CD4-positive, alpha-beta T cell treated with Interleukin-17A for 4 hours (primary cell): ENCODE measurements around the gene EDN1.
"Not testable (repeated sequence)": the region's sequence is repeated elsewhere in the genome, so short reads cannot be mapped to it uniquely, and the experiment has no call there.

ENCODE experiments used
- DNase-seq: peaks from one replicate; pipeline ENCODE4 v3.0.0-alpha.2; 2020; ENCODE audit warnings: mixed read lengths

The EDN1 gene

GRCh38 chr6:12328701-12329100, 38.5 kb downstream of the EDN1 start:
- DNase-seq: no peak

- no peak for DNase-seq
Measured at GRCh38 chr6:12331474-12331873, 41.3 kb downstream of the EDN1 start.

GRCh38 chr6:12331951-12332749, 42.0 kb downstream of the EDN1 start:
- no peak for DNase-seq

GRCh38 chr6:12332750-12333079, 42.6 kb downstream of the EDN1 start:
- DNase-seq: not testable (repeated sequence)

- no peak for DNase-seq
Measured at GRCh38 chr6:12333128-12333527, 43.0 kb downstream of the EDN1 start.

GRCh38 chr6:12334526-12335130, 44.5 kb downstream of the EDN1 start:
- no peak for DNase-seq

- no peak for DNase-seq
Measured at GRCh38 chr6:12335131-12335527, 45.0 kb downstream of the EDN1 start.

GRCh38 chr6:12335717-12336116, 45.6 kb downstream of the EDN1 start:
- DNase-seq: no peak

- no peak for DNase-seq
Measured at GRCh38 chr6:12336121-12336971, 46.2 kb downstream of the EDN1 start.

- DNase-seq: no peak
Measured at GRCh38 chr6:12339022-12339421, 48.9 kb downstream of the EDN1 start.

GRCh38 chr6:12339808-12340487, 49.8 kb downstream of the EDN1 start:
- DNase-seq: no peak

- no peak for DNase-seq
Measured at GRCh38 chr6:12340488-12340818, 50.3 kb downstream of the EDN1 start.

GRCh38 chr6:12342664-12343063, 52.5 kb downstream of the EDN1 start:
- no peak for DNase-seq

- DNase-seq: no peak
Measured at GRCh38 chr6:12343122-12343439, 52.9 kb downstream of the EDN1 start.

GRCh38 chr6:12343440-12344162, 53.4 kb downstream of the EDN1 start:
- DNase-seq: no peak

- no peak for DNase-seq
Measured at GRCh38 chr6:12344296-12344695, 54.1 kb downstream of the EDN1 start.

- no peak for DNase-seq
Measured at GRCh38 chr6:12344961-12345693, 55.0 kb downstream of the EDN1 start.

GRCh38 chr6:12345694-12346058, 55.5 kb downstream of the EDN1 start:
- DNase-seq: no peak
